ENCODE data around the gene HP1BP3.

GRCh38 chr1:20723537-20724363 lies 63.4 kb downstream of the HP1BP3 start:
- TF ChIP-seq SP1 (IDR thresholded peaks at IDR 0.05) (no peak), ZNF384 (IDR thresholded peaks at IDR 0.05) (no peak), SUZ12 (IDR thresholded peaks at IDR 0.05) (no peak), TARDBP (IDR thresholded peaks at IDR 0.05) (no peak), FOXA1 (IDR thresholded peaks at IDR 0.05) (no peak), FOXM1 (IDR thresholded peaks at IDR 0.05; ENCODE audit: borderline replicate concordance) (no peak), PKNOX1 (IDR thresholded peaks at IDR 0.05) (no peak), HDGF (IDR thresholded peaks at IDR 0.05; ENCODE audit: borderline replicate concordance) (no peak), ELF4 (IDR thresholded peaks at IDR 0.05) (no peak), FOXK2 (IDR thresholded peaks at IDR 0.05) (no peak), LEF1 (IDR thresholded peaks at IDR 0.05; ENCODE audit: borderline replicate concordance) (no peak)
